HEK293 (cell line): ENCODE results near the gene EPS8.

Source experiments
- BCL11A ChIP-seq: fragments of 450-650 bp; formaldehyde crosslinking; IDR thresholded peaks from 2 replicates; pipeline ENCODE4 v1.5.1; 2016; ENCODE audit warnings: low read depth, missing biosample characterization, missing genetic modification characterization
- CTCF ChIP-seq: fragments of 450-650 bp; formaldehyde crosslinking; IDR thresholded peaks from 2 replicates; pipeline ENCODE4 v1.5.1; 2016; ENCODE audit warnings: missing biosample characterization, missing genetic modification characterization
- HOXD13 ChIP-seq: sonication (generic); formaldehyde crosslinking; IDR thresholded peaks from 2 replicates; pipeline ENCODE4 v1.8.0; 2022; ENCODE audit warnings: missing genetic modification reagents, borderline replicate concordance
- INSM2 ChIP-seq: fragments of 450-650 bp; formaldehyde crosslinking; IDR thresholded peaks from 2 replicates; pipeline ENCODE4 v1.5.1; 2016; ENCODE audit warnings: missing biosample characterization, missing genetic modification characterization
- ZNF132 ChIP-seq: fragments of 450-650 bp; formaldehyde crosslinking; IDR thresholded peaks from 2 replicates; pipeline ENCODE4 v1.5.1; 2017; ENCODE audit warnings: missing biosample characterization, missing genetic modification characterization, borderline replicate concordance
- ZNF146 ChIP-seq: fragments of 450-650 bp; formaldehyde crosslinking; IDR thresholded peaks from 2 replicates; pipeline ENCODE4 v1.5.1; 2016; ENCODE audit warnings: missing biosample characterization, missing genetic modification characterization
- ZNF747 ChIP-seq: fragments of 450-650 bp; formaldehyde crosslinking; IDR thresholded peaks from 2 replicates; pipeline ENCODE4 v1.5.1; 2016; ENCODE audit warnings: missing biosample characterization, missing genetic modification characterization

- TF ChIP-seq HOXD13 (CRISPR knock-in tag): no peak
- TF ChIP-seq ZNF146 (tag by site-specific recombination): no peak
- TF ChIP-seq INSM2 (tag by site-specific recombination): no peak
- no peak for TF ChIP-seq CTCF (tag by site-specific recombination)
- no peak for TF ChIP-seq ZNF747 (tag by site-specific recombination)
- TF ChIP-seq BCL11A (tag by site-specific recombination): no peak
- no peak for TF ChIP-seq ZNF132 (tag by site-specific recombination)
Observed at GRCh38 chr12:15632708-15633107, 156.5 kb downstream of the EPS8 start.
